ENCODE results near the gene METAP2.

DNA sequence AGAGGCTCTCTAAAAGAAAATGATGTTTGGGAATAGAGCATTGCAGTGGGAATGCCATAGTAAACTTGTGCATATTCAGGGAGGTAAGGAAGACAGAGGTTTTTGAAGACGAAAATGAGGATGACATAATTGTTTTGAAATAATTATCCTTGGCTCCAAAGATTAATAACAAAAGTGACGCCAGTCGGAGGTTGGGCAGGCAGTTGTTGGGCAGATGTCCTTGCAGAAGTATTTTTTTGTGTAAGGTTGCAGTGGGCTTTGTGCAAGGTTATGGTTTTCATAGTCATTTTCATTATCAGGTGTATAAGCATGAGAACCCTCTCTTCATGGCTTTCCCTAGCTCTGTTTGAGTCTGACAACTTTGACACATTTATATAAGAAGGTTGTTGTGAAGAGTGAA lies 35.3 kb downstream of the METAP2 start:
- TF ChIP-seq, protein P1, sequence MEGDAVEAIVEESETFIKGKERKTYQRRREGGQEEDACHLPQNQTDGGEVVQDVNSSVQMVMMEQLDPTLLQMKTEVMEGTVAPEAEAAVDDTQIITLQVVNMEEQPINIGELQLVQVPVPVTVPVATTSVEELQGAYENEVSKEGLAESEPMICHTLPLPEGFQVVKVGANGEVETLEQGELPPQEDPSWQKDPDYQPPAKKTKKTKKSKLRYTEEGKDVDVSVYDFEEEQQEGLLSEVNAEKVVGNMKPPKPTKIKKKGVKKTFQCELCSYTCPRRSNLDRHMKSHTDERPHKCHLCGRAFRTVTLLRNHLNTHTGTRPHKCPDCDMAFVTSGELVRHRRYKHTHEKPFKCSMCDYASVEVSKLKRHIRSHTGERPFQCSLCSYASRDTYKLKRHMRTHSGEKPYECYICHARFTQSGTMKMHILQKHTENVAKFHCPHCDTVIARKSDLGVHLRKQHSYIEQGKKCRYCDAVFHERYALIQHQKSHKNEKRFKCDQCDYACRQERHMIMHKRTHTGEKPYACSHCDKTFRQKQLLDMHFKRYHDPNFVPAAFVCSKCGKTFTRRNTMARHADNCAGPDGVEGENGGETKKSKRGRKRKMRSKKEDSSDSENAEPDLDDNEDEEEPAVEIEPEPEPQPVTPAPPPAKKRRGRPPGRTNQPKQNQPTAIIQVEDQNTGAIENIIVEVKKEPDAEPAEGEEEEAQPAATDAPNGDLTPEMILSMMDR (IDR thresholded peaks at IDR 0.05; ENCODE audit: insufficient read depth, low read length, poor library complexity, severe bottlenecking): no peak
- TF ChIP-seq EZH2phosphoT487 (conservative IDR thresholded peaks at IDR 0.05; ENCODE audit: low read length): no peak
